ENCODE measurements around the gene AACS. TPM values are rescaled to one million over a fixed set of nuclear protein-coding genes. Genes with fewer than 3 reads are reported as not detected.

AACS gene
- total and polyA plus RNA-seq, 2 of the 8 experiments (the other 6 are each of a cell fraction or from before 2014, with no cell fraction given) = 51.9 to 52.4 TPM

- 95% methylated on average over 3 of the region's 3 CpGs; no CpG with 5 or more reads in 1 of the 2 experiments for WGBS, 2 experiments (ENCODE audit: extremely low coverage in 1 of 2, insufficient coverage in 1 of 2, insufficient read length in 1 of 2, insufficient replicate concordance in 2 of 2, low coverage in 1 of 2, low lambda C conversion rate in 2 of 2, missing lambda C conversion rate in 1 of 2)
- H2AFZ ChIP-seq (ENCODE audit: low read length) = no peak overlapping the region
- H3K23ac ChIP-seq (ENCODE audit: insufficient read length) = no peak overlapping the region
- no peak overlapping the region for H3K14ac ChIP-seq (ENCODE audit: insufficient read length)
- no peak overlapping the region for H2BK15ac ChIP-seq (ENCODE audit: low read length)
- no peak overlapping the region for H4K8ac ChIP-seq (ENCODE audit: extremely low read depth, insufficient read depth, low read length)
- DNase-seq (ENCODE audit: low read depth in 1 of 2, low spot score in 2 of 2) (no peak), FAIRE-seq (no peak)
- no peak overlapping the region for H4K5ac ChIP-seq (ENCODE audit: insufficient read length, low read depth, low read length)
- peaks cover 0 to 2% of the 10 kb centered on the region in 2 experiments for H4K20me1 ChIP-seq (replicated peaks in 1 of 2; ENCODE audit: control insufficient read depth in 1 of 2, insufficient read depth in 2 of 2, low read length in 2 of 2)
- no peaks in the 10 kb centered on the region for H3K36me3 ChIP-seq (ENCODE audit: control insufficient read depth in 2 of 4, insufficient read depth in 4 of 4, low read length in 3 of 4)
- no peak overlapping the region for H3K9ac ChIP-seq (replicated peaks in 1 of 4; ENCODE audit: extremely low read depth in 1 of 4, low read depth in 3 of 4, low read length in 3 of 4)
- H3K4me2 ChIP-seq (ENCODE audit: insufficient read depth in 1 of 2, low read depth in 2 of 2, low read length in 2 of 2) = no peak overlapping the region
- no peak overlapping the region for H3K27ac ChIP-seq (ENCODE audit: low read depth, low read length)
- H4K91ac ChIP-seq (replicated peaks; ENCODE audit: insufficient read length, low read length) = no peak overlapping the region
- POLR2A ChIA-PET (ENCODE audit: partially characterized antibody) = interaction anchor here (2.0 kb wide), 1 partner anchor 12 kb away, joined by 6 read pairs; no protein-coding TSS in a partner anchor
- H3K56ac ChIP-seq (replicated peaks; ENCODE audit: insufficient read length, low read depth, low read length) = no peak overlapping the region
- H2BK20ac ChIP-seq (ENCODE audit: low read length) = no peak overlapping the region
- H3K18ac ChIP-seq (ENCODE audit: extremely low read depth, low read length) = no peak overlapping the region
- peaks cover 4 to 14% (median 9%) of the 10 kb centered on the region in 4 experiments for H3K4me1 ChIP-seq (replicated peaks in 1 of 4; ENCODE audit: control insufficient read depth in 3 of 4, insufficient read depth in 4 of 4, low read length in 3 of 4)
- peaks cover 0 to 7% of the 10 kb centered on the region in 2 experiments; a peak in 1 of 4 replicates for H3K79me2 ChIP-seq (ENCODE audit: control insufficient read depth in 1 of 2, insufficient read depth in 2 of 2, low read length in 2 of 2)
- no peak overlapping the region for H2AK5ac ChIP-seq (ENCODE audit: low read depth, low read length)
- no peak overlapping the region for H3K4ac ChIP-seq (replicated peaks; ENCODE audit: insufficient read length, low read depth, low read length)
- no peak overlapping the region for H3K4me3 ChIP-seq (ENCODE audit: extremely low read depth in 1 of 4, insufficient read depth in 2 of 4, low read depth in 3 of 4, low read length in 4 of 4)
- H3K23me2 ChIP-seq (ENCODE audit: low read depth, low read length) = peaks cover 10% of the 10 kb centered on the region
- no peaks in the 10 kb centered on the region for H3K79me1 ChIP-seq (ENCODE audit: low read depth, low read length)
- no peak overlapping the region for H2BK5ac ChIP-seq (ENCODE audit: low read depth, low read length)
- CTCF ChIA-PET (ENCODE audit: partially characterized antibody) = interaction anchor here (0.6 kb wide), 1 partner anchor 24 kb away, joined by 3 read pairs; no protein-coding TSS in a partner anchor
- H2BK12ac ChIP-seq (ENCODE audit: low read depth, low read length) = no peak overlapping the region
- H3K27me3 ChIP-seq (replicated peaks in 1 of 4; ENCODE audit: control insufficient read depth in 3 of 4, extremely low read depth in 1 of 4, insufficient read depth in 3 of 4, low read length in 3 of 4) = no peaks in the 10 kb centered on the region
- H3K9me3 ChIP-seq (ENCODE audit: insufficient read depth in 2 of 2, low read depth in 1 of 2, low read length in 1 of 2) = peaks cover 2 to 4% of the 10 kb centered on the region in 2 experiments; a peak in 2 of 4 replicates
- H2BK120ac ChIP-seq (replicated peaks; ENCODE audit: low read depth, low read length) = no peak overlapping the region
- TF ChIP-seq CBX5 (IDR thresholded peaks at IDR 0.05; ENCODE audit: low read depth, low read length) = no peak
- TF ChIP-seq TCF12 (IDR thresholded peaks at IDR 0.05; ENCODE audit: low read depth, low read length) = no peak
- TF ChIP-seq SIX5 (IDR thresholded peaks at IDR 0.05; ENCODE audit: low read depth, low read length) = no peak
- TF ChIP-seq RNF2 (IDR thresholded peaks at IDR 0.05; ENCODE audit: borderline replicate concordance, low read depth, low read length, missing control alignments, poor library complexity, severe bottlenecking) = no peak
- TF ChIP-seq E2F6 (IDR thresholded peaks at IDR 0.05) = no peak
- no peak for TF ChIP-seq CHD1 (IDR thresholded peaks at IDR 0.05; ENCODE audit: low read depth, low read length)
- TF ChIP-seq CREB1 (IDR thresholded peaks at IDR 0.05) = no peak
- TF ChIP-seq POLR2AphosphoS5 (IDR thresholded peaks at IDR 0.05; ENCODE audit: low read depth, low read length) = no peak
- TF ChIP-seq SIRT6 (IDR thresholded peaks at IDR 0.05; ENCODE audit: low read length) = no peak
- no peak for TF ChIP-seq HDAC2 (IDR thresholded peaks at IDR 0.05; ENCODE audit: borderline replicate concordance in 1 of 2, low read depth in 2 of 2, low read length in 2 of 2)
- TF ChIP-seq SIN3A (conservative IDR thresholded peaks at IDR 0.05 in 1 of 2, IDR thresholded peaks at IDR 0.05 in 1 of 2; ENCODE audit: low read depth in 1 of 2, low read length in 2 of 2) = no peak
- no peak for TF ChIP-seq GTF2F1 (IDR thresholded peaks at IDR 0.05; ENCODE audit: borderline replicate concordance, low read depth, low read length)
- TF ChIP-seq TAF1 (IDR thresholded peaks at IDR 0.05; ENCODE audit: low read depth, low read length) = no peak
- TF ChIP-seq BACH1 (IDR thresholded peaks at IDR 0.05; ENCODE audit: low read length) = no peak
Measured at GRCh38 chr12:125061229-125061628, 4.0 kb upstream of the AACS start.

Data from H1 (cell line).